ENCODE measurements around the gene RAB40A.

GRCh38 chrX:103467887-103468286, 51.4 kb downstream of the RAB40A start:
- TF ChIP-seq CTCF (IDR thresholded peaks at IDR 0.05; ENCODE audit: insufficient read depth, low read length, poor library complexity, severe bottlenecking): no peak
- no peak for TF ChIP-seq EZH2phosphoT487 (conservative IDR thresholded peaks at IDR 0.05; ENCODE audit: low read length)
